HL-60 (cell line): ENCODE data around the gene REXO1.

Experiments
- POLR2AphosphoS5 ChIP-seq: IDR thresholded peaks from 2 replicates; pipeline ENCODE4 v1.6.1; 2012; ENCODE audit warnings: low read depth
- TF ChIP-seq, protein P1 (sequence below): IDR thresholded peaks from 2 replicates; pipeline ENCODE4 v1.6.1; 2012; ENCODE audit warnings: low read depth; ENCODE audit not compliant: insufficient replicate concordance
- TF ChIP-seq, protein P2 (sequence below): IDR thresholded peaks from one replicate; pipeline ENCODE4 v1.5.1; 2011; ENCODE audit warnings: low read length, control low read depth, inconsistent platforms; ENCODE audit not compliant: insufficient read depth

DNA sequence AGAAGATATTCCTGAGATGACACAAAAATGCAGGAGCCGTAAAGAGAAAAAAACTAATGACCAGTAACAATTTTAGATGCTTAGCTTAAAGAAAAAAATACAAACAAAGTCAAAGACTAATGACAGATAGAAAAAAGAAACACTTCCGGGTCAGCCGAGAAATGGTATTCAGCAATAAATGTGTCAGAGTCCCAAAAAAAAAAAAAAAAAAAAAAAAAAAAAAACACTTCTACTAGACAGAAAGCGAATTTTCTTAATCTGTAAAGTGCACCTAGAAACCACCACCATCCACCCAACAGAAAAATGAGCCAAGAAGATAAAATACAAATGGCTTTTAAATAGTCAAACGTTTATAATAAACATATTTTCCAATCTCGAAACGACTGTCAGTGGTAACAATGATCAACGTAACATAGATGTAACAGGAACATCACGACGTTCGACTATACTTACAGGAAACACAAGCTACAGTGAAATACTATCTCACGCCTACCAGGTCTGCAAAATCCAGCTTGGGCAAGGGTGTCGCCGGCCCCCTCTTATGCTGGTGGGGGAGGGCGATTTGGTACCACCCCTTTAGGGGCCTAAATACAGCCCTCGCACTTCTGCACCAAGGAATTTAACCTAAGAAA lies 26.4 kb upstream of the REXO1 start:
- TF ChIP-seq, protein P1, sequence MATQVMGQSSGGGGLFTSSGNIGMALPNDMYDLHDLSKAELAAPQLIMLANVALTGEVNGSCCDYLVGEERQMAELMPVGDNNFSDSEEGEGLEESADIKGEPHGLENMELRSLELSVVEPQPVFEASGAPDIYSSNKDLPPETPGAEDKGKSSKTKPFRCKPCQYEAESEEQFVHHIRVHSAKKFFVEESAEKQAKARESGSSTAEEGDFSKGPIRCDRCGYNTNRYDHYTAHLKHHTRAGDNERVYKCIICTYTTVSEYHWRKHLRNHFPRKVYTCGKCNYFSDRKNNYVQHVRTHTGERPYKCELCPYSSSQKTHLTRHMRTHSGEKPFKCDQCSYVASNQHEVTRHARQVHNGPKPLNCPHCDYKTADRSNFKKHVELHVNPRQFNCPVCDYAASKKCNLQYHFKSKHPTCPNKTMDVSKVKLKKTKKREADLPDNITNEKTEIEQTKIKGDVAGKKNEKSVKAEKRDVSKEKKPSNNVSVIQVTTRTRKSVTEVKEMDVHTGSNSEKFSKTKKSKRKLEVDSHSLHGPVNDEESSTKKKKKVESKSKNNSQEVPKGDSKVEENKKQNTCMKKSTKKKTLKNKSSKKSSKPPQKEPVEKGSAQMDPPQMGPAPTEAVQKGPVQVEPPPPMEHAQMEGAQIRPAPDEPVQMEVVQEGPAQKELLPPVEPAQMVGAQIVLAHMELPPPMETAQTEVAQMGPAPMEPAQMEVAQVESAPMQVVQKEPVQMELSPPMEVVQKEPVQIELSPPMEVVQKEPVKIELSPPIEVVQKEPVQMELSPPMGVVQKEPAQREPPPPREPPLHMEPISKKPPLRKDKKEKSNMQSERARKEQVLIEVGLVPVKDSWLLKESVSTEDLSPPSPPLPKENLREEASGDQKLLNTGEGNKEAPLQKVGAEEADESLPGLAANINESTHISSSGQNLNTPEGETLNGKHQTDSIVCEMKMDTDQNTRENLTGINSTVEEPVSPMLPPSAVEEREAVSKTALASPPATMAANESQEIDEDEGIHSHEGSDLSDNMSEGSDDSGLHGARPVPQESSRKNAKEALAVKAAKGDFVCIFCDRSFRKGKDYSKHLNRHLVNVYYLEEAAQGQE: no peak
- TF ChIP-seq, protein P2, sequence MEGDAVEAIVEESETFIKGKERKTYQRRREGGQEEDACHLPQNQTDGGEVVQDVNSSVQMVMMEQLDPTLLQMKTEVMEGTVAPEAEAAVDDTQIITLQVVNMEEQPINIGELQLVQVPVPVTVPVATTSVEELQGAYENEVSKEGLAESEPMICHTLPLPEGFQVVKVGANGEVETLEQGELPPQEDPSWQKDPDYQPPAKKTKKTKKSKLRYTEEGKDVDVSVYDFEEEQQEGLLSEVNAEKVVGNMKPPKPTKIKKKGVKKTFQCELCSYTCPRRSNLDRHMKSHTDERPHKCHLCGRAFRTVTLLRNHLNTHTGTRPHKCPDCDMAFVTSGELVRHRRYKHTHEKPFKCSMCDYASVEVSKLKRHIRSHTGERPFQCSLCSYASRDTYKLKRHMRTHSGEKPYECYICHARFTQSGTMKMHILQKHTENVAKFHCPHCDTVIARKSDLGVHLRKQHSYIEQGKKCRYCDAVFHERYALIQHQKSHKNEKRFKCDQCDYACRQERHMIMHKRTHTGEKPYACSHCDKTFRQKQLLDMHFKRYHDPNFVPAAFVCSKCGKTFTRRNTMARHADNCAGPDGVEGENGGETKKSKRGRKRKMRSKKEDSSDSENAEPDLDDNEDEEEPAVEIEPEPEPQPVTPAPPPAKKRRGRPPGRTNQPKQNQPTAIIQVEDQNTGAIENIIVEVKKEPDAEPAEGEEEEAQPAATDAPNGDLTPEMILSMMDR: no peak
- no peak for TF ChIP-seq POLR2AphosphoS5
